ENCODE data around the gene ADAMTS16.

DNA sequence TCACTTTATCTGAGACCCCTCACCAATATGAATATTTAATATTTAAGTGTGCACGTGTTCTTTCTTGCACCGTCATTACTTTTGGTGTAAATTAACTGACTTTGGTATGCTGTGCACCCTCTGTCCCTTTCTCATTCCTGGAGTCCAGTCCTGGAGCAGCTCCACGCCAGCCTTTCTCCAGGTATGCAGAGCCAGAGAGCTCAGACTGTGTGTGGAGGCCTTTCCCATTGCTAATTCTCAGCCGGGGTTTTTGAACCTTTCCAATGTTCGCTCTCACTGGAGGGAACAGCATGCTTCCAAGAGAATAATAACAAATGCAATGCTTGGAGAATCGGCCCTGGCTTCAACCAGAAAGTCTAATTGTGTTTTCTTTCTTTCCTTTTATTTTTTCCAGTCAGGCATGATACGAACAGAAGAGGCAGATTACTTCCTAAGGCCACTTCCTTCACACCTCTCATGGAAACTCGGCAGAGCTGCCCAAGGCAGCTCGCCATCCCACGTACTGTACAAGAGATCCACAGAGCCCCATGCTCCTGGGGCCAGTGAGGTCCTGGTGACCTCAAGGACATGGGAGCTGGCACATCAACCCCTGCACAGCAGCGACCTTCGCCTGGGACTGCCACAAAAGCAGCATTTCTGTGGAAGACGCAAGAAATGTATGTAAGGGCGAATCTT is 41.7 kb downstream of the ADAMTS16 start:
- TF ChIP-seq CTCF (IDR thresholded peaks at IDR 0.05; ENCODE audit: low read length) = no peak
- TF ChIP-seq EZH2 (IDR thresholded peaks at IDR 0.05; ENCODE audit: borderline replicate concordance, low read length) = no peak
